Stimulated activated CD4-positive, alpha-beta T cell treated with anti-CD3 and anti-CD28 coated beads, TNF-alpha, amount 100 ng/mL, for 24 hours (primary cell): ENCODE data around the gene CSHL1.

Experiments used
- DNase-seq, 3 experiments: peaks; one replicate each; pipeline ENCODE4 v3.0.0-alpha.2; 2020; ENCODE audit warnings: low read depth in 3 of 3

The CSHL1 gene

GRCh38 chr17:63911041-63911635 is at the start of gene CSHL1:
TSS of gene CSHL1 (minus strand) at chr17:63911258. CDS start at chr17:63911196, 62 bp downstream.
- DNase-seq, result no peak

GRCh38 chr17:63960430-63960829 is 49.4 kb upstream of the CSHL1 start:
- no peak for DNase-seq

- no peak for DNase-seq
Observed at GRCh38 chr17:63960006-63960405, 48.9 kb upstream of the CSHL1 start.

- no peak for DNase-seq
Observed at GRCh38 chr17:63956296-63956920, 45.4 kb upstream of the CSHL1 start.

GRCh38 chr17:63955791-63956190 is 44.7 kb upstream of the CSHL1 start:
- DNase-seq, result no peak

GRCh38 chr17:63955232-63955631 is 44.2 kb upstream of the CSHL1 start:
- no peak for DNase-seq

- DNase-seq, result no peak
Observed at GRCh38 chr17:63954402-63955063, 43.5 kb upstream of the CSHL1 start.

GRCh38 chr17:63950940-63951907 is 40.2 kb upstream of the CSHL1 start:
- DNase-seq, result no peak

- DNase-seq, result no peak
Observed at GRCh38 chr17:63949576-63950250, 38.7 kb upstream of the CSHL1 start.

GRCh38 chr17:63948521-63948920 is 37.5 kb upstream of the CSHL1 start:
- no peak for DNase-seq

GRCh38 chr17:63947711-63948330 is 36.8 kb upstream of the CSHL1 start:
- no peak for DNase-seq

- DNase-seq, result peak; percentile 35 to 50 (median 44)
Observed at GRCh38 chr17:63946440-63947363, 35.6 kb upstream of the CSHL1 start.

- no peak for DNase-seq
Observed at GRCh38 chr17:63945784-63946439, 34.9 kb upstream of the CSHL1 start.

- no peak for DNase-seq
Observed at GRCh38 chr17:63944736-63945499, 33.9 kb upstream of the CSHL1 start.

GRCh38 chr17:63943745-63944144 is 32.7 kb upstream of the CSHL1 start:
- DNase-seq, result no peak

- no peak for DNase-seq
Observed at GRCh38 chr17:63942309-63942985, 31.4 kb upstream of the CSHL1 start.

GRCh38 chr17:63941751-63942150 is 30.7 kb upstream of the CSHL1 start:
- DNase-seq, result no peak

- DNase-seq, result no peak
Observed at GRCh38 chr17:63941162-63941561, 30.1 kb upstream of the CSHL1 start.
